Measurements from ENCODE around the gene KCTD21.

- no peak for TF ChIP-seq CTCF (IDR thresholded peaks at IDR 0.05)
- TF ChIP-seq POLR2A (IDR thresholded peaks at IDR 0.05), result no peak
Measured at GRCh38 chr11:78171951-78172350, 16.5 kb downstream of the KCTD21 start.
